H9 (cell line): ENCODE measurements around the gene TSPEAR. TPM values are rescaled to one million over a fixed set of nuclear protein-coding genes. Genes with fewer than 3 reads are reported as not detected.

Experiments used
- DNase-seq: peaks from one replicate; pipeline ENCODE4 v3.0.0-alpha.2; 2017
- H2AFZ ChIP-seq: one replicate; pipeline ENCODE4 v1.6.1; 2013; ENCODE audit warnings: mild to moderate bottlenecking, low read length, control low read depth, moderate library complexity
- H2AK5ac ChIP-seq: 2 replicates; pipeline ENCODE4 v1.6.1; 2013; ENCODE audit warnings: low read length, control low read depth, mixed read lengths; ENCODE audit not compliant: insufficient read length
- H2BK120ac ChIP-seq: one replicate; pipeline ENCODE4 v1.6.1; 2013; ENCODE audit warnings: low read depth, mild to moderate bottlenecking, low read length, control low read depth, inconsistent platforms; ENCODE audit not compliant: poor library complexity, severe bottlenecking
- H2BK12ac ChIP-seq: 2 replicates; pipeline ENCODE4 v1.6.1; 2013; ENCODE audit warnings: low read length, control low read depth, mixed read lengths, low read depth; ENCODE audit not compliant: insufficient read length
- H2BK15ac ChIP-seq: 2 replicates; pipeline ENCODE4 v1.6.1; 2013; ENCODE audit warnings: low read depth, low read length, control low read depth
- H2BK20ac ChIP-seq: one replicate; pipeline ENCODE4 v1.6.1; 2013; ENCODE audit warnings: low read depth, mild to moderate bottlenecking, low read length, control low read depth, inconsistent platforms; ENCODE audit not compliant: poor library complexity, severe bottlenecking
- H2BK5ac ChIP-seq: 2 replicates; pipeline ENCODE4 v1.6.1; 2013; ENCODE audit warnings: low read length, control low read depth, mixed read lengths; ENCODE audit not compliant: insufficient read length
- H3K14ac ChIP-seq: 2 replicates; pipeline ENCODE4 v1.6.1; 2013; ENCODE audit warnings: low read length, control low read depth; ENCODE audit not compliant: insufficient read depth
- H3K18ac ChIP-seq: 2 replicates; pipeline ENCODE4 v1.6.1; 2013; ENCODE audit warnings: low read depth, mild to moderate bottlenecking, mixed read lengths, low read length, control low read depth; ENCODE audit not compliant: insufficient read length
- H3K23ac ChIP-seq: 2 replicates; pipeline ENCODE4 v1.6.1; 2013; ENCODE audit warnings: low read length, control low read depth, mixed read lengths, low read depth; ENCODE audit not compliant: insufficient read length
- H3K23me2 ChIP-seq: 2 replicates; pipeline ENCODE4 v1.6.1; 2013; ENCODE audit warnings: low read depth, mild to moderate bottlenecking, mixed read lengths, low read length, control low read depth; ENCODE audit not compliant: insufficient read length, poor library complexity, severe bottlenecking
- H3K27ac ChIP-seq: 2 replicates; pipeline ENCODE4 v1.5.1; 2013; ENCODE audit warnings: low read length, control low read depth, mixed read lengths, low read depth; ENCODE audit not compliant: insufficient read length
- H3K27me3 ChIP-seq: 2 replicates; pipeline ENCODE4 v1.6.1; 2013; ENCODE audit warnings: low read length, control low read depth, inconsistent platforms; ENCODE audit not compliant: insufficient read depth
- H3K4ac ChIP-seq: 2 replicates; pipeline ENCODE4 v1.6.1; 2013; ENCODE audit warnings: low read depth, mild to moderate bottlenecking, control low read depth, inconsistent platforms, low read length, moderate library complexity
- H3K4me1 ChIP-seq: 2 replicates; pipeline ENCODE4 v1.6.1; 2013; ENCODE audit warnings: low read length, control low read depth, inconsistent platforms; ENCODE audit not compliant: insufficient read depth
- H3K4me2 ChIP-seq: 2 replicates; pipeline ENCODE4 v1.6.1; 2013; ENCODE audit warnings: low read length, control low read depth, mixed read lengths; ENCODE audit not compliant: insufficient read length, insufficient read depth
- H3K56ac ChIP-seq: 2 replicates; pipeline ENCODE4 v1.6.1; 2013; ENCODE audit warnings: low read depth, mild to moderate bottlenecking, mixed read lengths, low read length, control low read depth; ENCODE audit not compliant: insufficient read length
- H3K79me1 ChIP-seq: 2 replicates; pipeline ENCODE4 v1.6.1; 2013; ENCODE audit warnings: low read depth, mild to moderate bottlenecking, moderate library complexity, low read length, control low read depth, inconsistent platforms; ENCODE audit not compliant: insufficient read depth, poor library complexity, severe bottlenecking
- H3K79me2 ChIP-seq: 2 replicates; pipeline ENCODE4 v1.6.1; 2013; ENCODE audit warnings: low read length, control low read depth, inconsistent platforms; ENCODE audit not compliant: insufficient read depth
- H3K9ac ChIP-seq: 2 replicates; pipeline ENCODE4 v1.6.1; 2013; ENCODE audit warnings: low read length, control low read depth, mixed read lengths; ENCODE audit not compliant: insufficient read length; ENCODE audit errors: extremely low read depth
- H3K9me3 ChIP-seq: one replicate; pipeline ENCODE4 v1.6.1; 2013; ENCODE audit warnings: low read depth, low read length, inconsistent platforms; ENCODE audit not compliant: control insufficient read depth
- H3T11ph ChIP-seq: one replicate; pipeline ENCODE4 v1.6.1; 2013; ENCODE audit warnings: mild to moderate bottlenecking, low read length, control low read depth, inconsistent platforms
- H4K20me1 ChIP-seq: one replicate; pipeline ENCODE4 v1.6.1; 2013; ENCODE audit not compliant: control insufficient read depth, insufficient read length, insufficient read depth
- H4K5ac ChIP-seq: 2 replicates; pipeline ENCODE4 v1.6.1; 2013; ENCODE audit warnings: low read depth, mild to moderate bottlenecking, mixed read lengths, low read length, control low read depth; ENCODE audit not compliant: insufficient read length
- H4K8ac ChIP-seq: replicated peaks from 2 replicates; pipeline ENCODE4 v1.6.1; 2013; ENCODE audit warnings: low read length, control low read depth, mixed read lengths, low read depth; ENCODE audit not compliant: insufficient read length
- H4K91ac ChIP-seq: 2 replicates; pipeline ENCODE4 v1.6.1; 2013; ENCODE audit warnings: low read depth, mild to moderate bottlenecking, moderate library complexity, mixed read lengths, low read length, control low read depth; ENCODE audit not compliant: insufficient read length
- H3K27ac Mint-ChIP-seq, 3 experiments: 2 replicates in 2 of 3; 3 replicates in 1 of 3; pipeline ENCODE4 v1.8.0; 2020 to 2021; ENCODE audit warnings: mixed read lengths in 3 of 3, mild to moderate bottlenecking in 1 of 3, moderate library complexity in 1 of 3
- H3K27me3 Mint-ChIP-seq: 2 replicates; pipeline ENCODE4 v1.8.0; 2021; ENCODE audit warnings: low read depth, mild to moderate bottlenecking, moderate library complexity, mixed read lengths
- H3K36me3 Mint-ChIP-seq, 3 experiments: 2 replicates in 2 of 3; 3 replicates in 1 of 3; pipeline ENCODE4 v1.8.0; 2020 to 2021; ENCODE audit warnings: low read depth in 3 of 3, mixed read lengths in 3 of 3; ENCODE audit not compliant: insufficient read depth in 1 of 3
- H3K4me1 Mint-ChIP-seq, 2 experiments: 2 replicates each; pipeline ENCODE4 v1.8.0; 2020; ENCODE audit warnings: mixed read lengths in 2 of 2
- H3K4me3 Mint-ChIP-seq, 2 experiments: 2 replicates in 1 of 2; 3 replicates in 1 of 2; pipeline ENCODE4 v1.8.0; 2020 to 2021; ENCODE audit warnings: mild to moderate bottlenecking in 2 of 2, mixed read lengths in 2 of 2, moderate library complexity in 1 of 2
- H3K9me3 Mint-ChIP-seq, 2 experiments: 2 replicates in 1 of 2; 3 replicates in 1 of 2; pipeline ENCODE4 v1.8.0; 2020; ENCODE audit warnings: mild to moderate bottlenecking in 2 of 2, mixed read lengths in 2 of 2, moderate library complexity in 1 of 2
- CTCF ChIP-seq: fragments of 200-600 bp; sonication (generic); conservative IDR thresholded peaks from 3 replicates; pipeline ENCODE4 v1.8.0; 2021; ENCODE audit warnings: antibody characterized with exemption, mild to moderate bottlenecking
- WGBS: extraction: QIAGEN DNeasy Blood & Tissue Kit; methylation state at CpG from one replicate; pipeline ENCODE4 v1.1.7; 2013; ENCODE audit warnings: missing lambda C conversion rate, low lambda C conversion rate, mixed read lengths; ENCODE audit not compliant: insufficient read length; ENCODE audit errors: extremely low coverage; 5-methylcytosine and 5-hydroxymethylcytosine counted together
- total RNA-seq: library from RNA; stranded (reverse); gene quantifications from 2 replicates; pipeline ENCODE4 v1.2.1, GENCODE V29; 2021

Gene TSPEAR
- total RNA-seq, 1 experiment from 2014 or later = 1.3 TPM

DNA sequence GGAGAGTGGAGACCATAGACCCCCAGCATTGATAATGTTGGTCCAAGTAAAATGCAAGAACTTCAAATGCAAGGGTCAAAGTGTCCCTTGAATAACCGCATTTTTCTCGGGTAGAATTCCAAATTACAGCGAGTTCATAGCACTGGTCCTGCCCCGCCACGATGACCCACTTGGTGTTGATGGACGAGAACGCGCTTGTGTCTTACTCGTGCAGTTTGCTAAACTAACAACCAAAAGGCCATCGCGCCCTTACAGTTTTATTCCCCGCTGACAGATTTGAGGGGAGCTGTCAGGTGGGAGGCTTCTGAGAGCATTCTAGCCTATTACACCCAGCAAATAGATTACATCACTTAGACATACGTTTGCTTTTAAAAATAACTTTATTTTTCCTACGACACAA lies 17.3 kb upstream of the TSPEAR start:
- no peaks in the 10 kb centered on the region for H3K27me3 ChIP-seq
- H3K79me1 ChIP-seq = no peaks in the 10 kb centered on the region
- H2BK15ac ChIP-seq = no peak overlapping the region
- H4K91ac ChIP-seq = no peak overlapping the region
- Mint-ChIP-seq H3K36me3 (peaks cover 0 to 10% (median 0%) of the 10 kb centered on the region in 3 experiments; a peak in 1 of 7 replicates), H3K9me3 (no peaks in the 10 kb centered on the region), H3K4me3 (no peak overlapping the region), H3K27ac (no peak overlapping the region), H3K4me1 (peaks cover 20 to 26% of the 10 kb centered on the region in 2 experiments), H3K27me3 (peaks cover 20% of the 10 kb centered on the region)
- DNase-seq = peak; percentile 16
- no peak for TF ChIP-seq CTCF
- no peak overlapping the region for H3K4me2 ChIP-seq
- H3K56ac ChIP-seq = no peak overlapping the region
- H2BK12ac ChIP-seq = no peak overlapping the region
- no peaks in the 10 kb centered on the region for H4K20me1 ChIP-seq
- no peak overlapping the region for H3K18ac ChIP-seq
- H3K27ac ChIP-seq = no peak overlapping the region
- H3K14ac ChIP-seq = no peak overlapping the region
- H3T11ph ChIP-seq = no peak overlapping the region
- H2BK20ac ChIP-seq = no peak overlapping the region
- no peak overlapping the region for H3K23ac ChIP-seq
- H2AFZ ChIP-seq = no peak overlapping the region
- H3K4me1 ChIP-seq = no peaks in the 10 kb centered on the region
- H3K4ac ChIP-seq = no peak overlapping the region
- no peak overlapping the region for H4K5ac ChIP-seq
- no peak overlapping the region for H4K8ac ChIP-seq
- H3K9me3 ChIP-seq = no peaks in the 10 kb centered on the region
- H2BK5ac ChIP-seq = no peak overlapping the region
- no peak overlapping the region for H2BK120ac ChIP-seq
- H3K9ac ChIP-seq = no peak overlapping the region
- H2AK5ac ChIP-seq = no peak overlapping the region
- WGBS = no CpG with 5 or more reads among the region's 14 CpGs
- peaks cover 3% of the 10 kb centered on the region for H3K23me2 ChIP-seq
- H3K79me2 ChIP-seq = no peaks in the 10 kb centered on the region
